ENCODE results near the gene C3orf18. TPM values are rescaled to one million over a fixed set of nuclear protein-coding genes. Genes with fewer than 3 reads are reported as not detected.

C3orf18 gene
- polyA plus RNA-seq, 1 donor (not counting 4 experiments of a cell fraction or from before 2014, with no cell fraction given) = 1.4 TPM

- Histone ChIP-seq H3K9me3 (ENCODE audit: control insufficient read depth, low read depth, low read length) (no peaks in the 10 kb centered on the region), H3K4me1 (ENCODE audit: control insufficient read depth, extremely low read depth, insufficient read depth, low read length) (peaks cover 30% of the 10 kb centered on the region), H3K9ac (ENCODE audit: control insufficient read depth, extremely low read depth, insufficient read depth, low read length) (no peak overlapping the region), H3K4me2 (ENCODE audit: control insufficient read depth, extremely low read depth, insufficient read depth, low read depth, low read length) (peak overlapping the region; percentile 19), H3K4me3 (ENCODE audit: control insufficient read depth in 2 of 3, extremely low read depth in 1 of 3, insufficient read depth in 2 of 3, low read depth in 1 of 3, low read length in 3 of 3) (no peak overlapping the region), H3K9me1 (ENCODE audit: control insufficient read depth, extremely low read depth, insufficient read depth, low read length) (no peaks in the 10 kb centered on the region), H3K27me3 (ENCODE audit: control insufficient read depth, extremely low read depth, insufficient read depth, low read length) (no peaks in the 10 kb centered on the region), H4K20me1 (ENCODE audit: control insufficient read depth, extremely low read depth, insufficient read depth, low read length) (no peaks in the 10 kb centered on the region), H2AFZ (ENCODE audit: control insufficient read depth, low read length) (no peak overlapping the region), H3K36me3 (ENCODE audit: control insufficient read depth in 2 of 2, extremely low read depth in 1 of 2, insufficient read depth in 2 of 2, low read length in 2 of 2) (no peaks in the 10 kb centered on the region), H3K79me2 (ENCODE audit: control insufficient read depth, insufficient read depth, low read length) (no peaks in the 10 kb centered on the region), H3K27ac (ENCODE audit: control insufficient read depth, insufficient read depth, low read length) (no peak overlapping the region)
- no peak for DNase-seq (ENCODE audit: low read depth, low spot score)
- FAIRE-seq = no peak
- no peak for TF ChIP-seq CTCF (optimal IDR thresholded peaks at IDR 0.05 in 1 of 3, IDR thresholded peaks at IDR 0.05 in 1 of 3, conservative IDR thresholded peaks at IDR 0.05 in 1 of 3; ENCODE audit: extremely low read depth in 1 of 3, insufficient read depth in 2 of 3, low read length in 3 of 3)
- no peak for TF ChIP-seq EZH2 (IDR thresholded peaks at IDR 0.05; ENCODE audit: low read length)
- dilution Hi-C loops (cut with MboI; ENCODE audit: extremely low pct_ligation_motif_present, low sequenced_read_pairs) = no loop called here
Observed at GRCh38 chr3:50592568-50592967, 25.0 kb upstream of the C3orf18 start.

GRCh38 chr3:50591196-50591741, 23.7 kb upstream of the C3orf18 start:
- H3K4me3 ChIP-seq (ENCODE audit: control insufficient read depth in 2 of 3, extremely low read depth in 1 of 3, insufficient read depth in 2 of 3, low read depth in 1 of 3, low read length in 3 of 3) = no peak overlapping the region
- no peaks in the 10 kb centered on the region for H4K20me1 ChIP-seq (ENCODE audit: control insufficient read depth, extremely low read depth, insufficient read depth, low read length)
- dilution Hi-C loops (cut with MboI; ENCODE audit: extremely low pct_ligation_motif_present, low sequenced_read_pairs) = no loop called here
- TF ChIP-seq EZH2 (IDR thresholded peaks at IDR 0.05; ENCODE audit: low read length) = no peak
- peak in 1 of 3 experiments; percentile 5 for TF ChIP-seq CTCF (optimal IDR thresholded peaks at IDR 0.05 in 1 of 3, IDR thresholded peaks at IDR 0.05 in 1 of 3, conservative IDR thresholded peaks at IDR 0.05 in 1 of 3; ENCODE audit: extremely low read depth in 1 of 3, insufficient read depth in 2 of 3, low read length in 3 of 3)
- H2AFZ ChIP-seq (ENCODE audit: control insufficient read depth, low read length) = no peak overlapping the region
- H3K27ac ChIP-seq (ENCODE audit: control insufficient read depth, insufficient read depth, low read length) = peak overlapping the region; percentile 79
- no peaks in the 10 kb centered on the region for H3K79me2 ChIP-seq (ENCODE audit: control insufficient read depth, insufficient read depth, low read length)
- H3K9me3 ChIP-seq (ENCODE audit: control insufficient read depth, low read depth, low read length) = no peaks in the 10 kb centered on the region
- no peaks in the 10 kb centered on the region for H3K9me1 ChIP-seq (ENCODE audit: control insufficient read depth, extremely low read depth, insufficient read depth, low read length)
- H3K36me3 ChIP-seq (ENCODE audit: control insufficient read depth in 2 of 2, extremely low read depth in 1 of 2, insufficient read depth in 2 of 2, low read length in 2 of 2) = no peaks in the 10 kb centered on the region
- DNase-seq (ENCODE audit: low read depth, low spot score) (no peak), FAIRE-seq (no peak)
- H3K27me3 ChIP-seq (ENCODE audit: control insufficient read depth, extremely low read depth, insufficient read depth, low read length) = no peaks in the 10 kb centered on the region
- peaks cover 30% of the 10 kb centered on the region for H3K4me1 ChIP-seq (ENCODE audit: control insufficient read depth, extremely low read depth, insufficient read depth, low read length)
- no peak overlapping the region for H3K9ac ChIP-seq (ENCODE audit: control insufficient read depth, extremely low read depth, insufficient read depth, low read length)
- peak overlapping the region; percentile 69 for H3K4me2 ChIP-seq (ENCODE audit: control insufficient read depth, extremely low read depth, insufficient read depth, low read depth, low read length)

Data from keratinocyte (primary cell).